OCI-LY7 (cell line): ENCODE results near the gene KCTD8. TPM values are rescaled to one million over a fixed set of nuclear protein-coding genes. Genes with fewer than 3 reads are reported as not detected.

Experiments
- BruUV-seq: library from RNA; stranded (reverse); fragments of 400-500 nt; replicated peaks from 2 replicates; lab custom pipeline; 2021; lab: Mats Ljungman, UMichigan
- CTCF ChIA-PET: fragments of 300-600 bp; sonication (Branson Sonifier 250); formaldehyde crosslinking; loops from one replicate; lab custom pipeline; 2022; ENCODE audit warnings: antibody characterized with exemption; ENCODE audit not compliant: unreplicated experiment; lab: Charles Lee
- POLR2A ChIA-PET: fragments of 300-600 bp; sonication (Branson Sonifier 250); formaldehyde crosslinking; loops from one replicate; lab custom pipeline; 2022; ENCODE audit warnings: antibody characterized with exemption; lab: Charles Lee
- DNase-seq: peaks from one replicate; pipeline ENCODE4 v3.0.0-alpha.2; 2015; ENCODE audit warnings: low spot score
- H2AFZ ChIP-seq: fragments of 200-600 bp; sonication (generic), shearing (Covaris generic); 2 replicates; pipeline ENCODE4 v1.6.1; 2014; ENCODE audit warnings: mild to moderate bottlenecking, antibody characterized with exemption, low read length, moderate library complexity
- H3K27ac ChIP-seq: fragments of 200-600 bp; sonication (generic); 2 replicates; pipeline ENCODE4 v1.5.1; 2014; ENCODE audit warnings: mixed run types, low read depth, mild to moderate bottlenecking, moderate library complexity, low read length, inconsistent platforms; ENCODE audit not compliant: poor library complexity, severe bottlenecking
- H3K36me3 ChIP-seq: fragments of 200-600 bp; sonication (generic); 2 replicates; pipeline ENCODE4 v1.6.1; 2014; ENCODE audit warnings: mild to moderate bottlenecking, antibody characterized with exemption, low read length, moderate library complexity, mixed read lengths; ENCODE audit not compliant: insufficient read depth
- H3K4me1 ChIP-seq: fragments of 200-600 bp; sonication (generic); 2 replicates; pipeline ENCODE4 v1.5.1; 2014; ENCODE audit warnings: mild to moderate bottlenecking, low read length; ENCODE audit not compliant: insufficient read depth, poor library complexity, severe bottlenecking
- H3K4me2 ChIP-seq: fragments of 200-600 bp; sonication (generic); 2 replicates; pipeline ENCODE4 v1.6.1; 2014; ENCODE audit warnings: mild to moderate bottlenecking, low read length
- H3K4me3 ChIP-seq: fragments of 200-600 bp; sonication (generic); 2 replicates; pipeline ENCODE4 v1.5.1; 2014; ENCODE audit warnings: mild to moderate bottlenecking, low read depth, low read length; ENCODE audit not compliant: poor library complexity, severe bottlenecking
- H3K79me2 ChIP-seq: fragments of 200-600 bp; sonication (generic); 2 replicates; pipeline ENCODE4 v1.6.1; 2016; ENCODE audit warnings: low read depth, mild to moderate bottlenecking, low read length, moderate library complexity, mixed read lengths; ENCODE audit not compliant: insufficient read depth
- H3K9me2 ChIP-seq: fragments of 200-600 bp; sonication (generic); 2 replicates; pipeline ENCODE4 v1.6.1; 2016; ENCODE audit warnings: mild to moderate bottlenecking, low read length, mixed read lengths; ENCODE audit not compliant: insufficient read depth
- H3K9me3 ChIP-seq: fragments of 200-600 bp; sonication (generic); 2 replicates; pipeline ENCODE4 v1.6.1; 2014; ENCODE audit warnings: mild to moderate bottlenecking, mixed run types, low read length, mixed read lengths
- H4K20me1 ChIP-seq: fragments of 200-600 bp; sonication (generic); 2 replicates; pipeline ENCODE4 v1.6.1; 2014; ENCODE audit warnings: mild to moderate bottlenecking, antibody characterized with exemption, low read length, moderate library complexity, mixed read lengths; ENCODE audit not compliant: insufficient read depth
- EZH2phosphoT487 ChIP-seq: fragments of 200-600 bp; sonication (generic); IDR thresholded peaks from 2 replicates; pipeline ENCODE4 v1.6.1; 2018; ENCODE audit warnings: low read depth, borderline replicate concordance, mild to moderate bottlenecking, mixed run types, antibody characterized with exemption, low read length, moderate library complexity, mixed read lengths
- intact Hi-C: fragments of 100-400 bp; cut with micrococcal nuclease; formaldehyde crosslinking; loops from one replicate; pipeline ENCODE4 v1.10.0; 2022; ENCODE audit not compliant: unreplicated experiment
- total RNA-seq, 2 experiments: library from RNA; depleted of rRNA in 1 of 2; stranded (reverse); fragments of >200 nt in 1 of 2; shearing (Covaris generic) in 1 of 2; gene quantifications; 2 replicates each; pipeline ENCODE4 v1.2.3, GENCODE V29; 2014 to 2022
- TF ChIP-seq, protein P1 (sequence below): fragments of 200-600 bp; sonication (generic); conservative IDR thresholded peaks from 2 replicates; pipeline ENCODE4 v1.5.1; 2014; ENCODE audit warnings: mild to moderate bottlenecking, antibody characterized with exemption, low read length, moderate library complexity, mixed read lengths

The KCTD8 gene
- total RNA-seq, 2 experiments from 2014 or later = not detected

DNA sequence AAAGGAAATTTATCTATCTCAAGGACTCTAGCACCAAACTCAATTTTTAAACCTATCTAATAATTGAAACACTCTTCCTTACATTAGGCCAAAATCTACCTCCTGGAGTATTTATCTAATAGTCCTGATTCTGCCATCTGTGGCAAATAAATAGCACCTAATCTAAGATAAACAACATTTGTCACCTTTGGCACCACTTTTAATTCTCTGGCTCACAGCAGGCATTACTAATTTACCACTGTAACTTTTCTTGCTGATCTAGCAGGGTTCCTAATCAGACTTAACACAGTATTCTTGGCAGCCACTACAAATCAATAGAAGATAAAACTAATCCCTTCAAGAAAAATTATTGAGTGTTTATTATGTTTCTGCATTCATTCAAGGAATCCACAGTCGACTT is 161.1 kb downstream of the KCTD8 start:
- POLR2A ChIA-PET = no interaction called here
- Histone ChIP-seq H3K4me3 (no peak overlapping the region), H3K9me3 (no peaks in the 10 kb centered on the region), H2AFZ (no peak overlapping the region), H4K20me1 (no peaks in the 10 kb centered on the region), H3K27ac (no peak overlapping the region), H3K4me2 (no peak overlapping the region), H3K9me2 (no peaks in the 10 kb centered on the region), H3K79me2 (no peaks in the 10 kb centered on the region), H3K36me3 (no peaks in the 10 kb centered on the region), H3K4me1 (no peaks in the 10 kb centered on the region)
- intact Hi-C loops = no loop called here
- CTCF ChIA-PET = no interaction called here
- no TSS peak for BruUV-seq
- no peak for DNase-seq
- no peak for TF ChIP-seq EZH2phosphoT487
- TF ChIP-seq, protein P1, sequence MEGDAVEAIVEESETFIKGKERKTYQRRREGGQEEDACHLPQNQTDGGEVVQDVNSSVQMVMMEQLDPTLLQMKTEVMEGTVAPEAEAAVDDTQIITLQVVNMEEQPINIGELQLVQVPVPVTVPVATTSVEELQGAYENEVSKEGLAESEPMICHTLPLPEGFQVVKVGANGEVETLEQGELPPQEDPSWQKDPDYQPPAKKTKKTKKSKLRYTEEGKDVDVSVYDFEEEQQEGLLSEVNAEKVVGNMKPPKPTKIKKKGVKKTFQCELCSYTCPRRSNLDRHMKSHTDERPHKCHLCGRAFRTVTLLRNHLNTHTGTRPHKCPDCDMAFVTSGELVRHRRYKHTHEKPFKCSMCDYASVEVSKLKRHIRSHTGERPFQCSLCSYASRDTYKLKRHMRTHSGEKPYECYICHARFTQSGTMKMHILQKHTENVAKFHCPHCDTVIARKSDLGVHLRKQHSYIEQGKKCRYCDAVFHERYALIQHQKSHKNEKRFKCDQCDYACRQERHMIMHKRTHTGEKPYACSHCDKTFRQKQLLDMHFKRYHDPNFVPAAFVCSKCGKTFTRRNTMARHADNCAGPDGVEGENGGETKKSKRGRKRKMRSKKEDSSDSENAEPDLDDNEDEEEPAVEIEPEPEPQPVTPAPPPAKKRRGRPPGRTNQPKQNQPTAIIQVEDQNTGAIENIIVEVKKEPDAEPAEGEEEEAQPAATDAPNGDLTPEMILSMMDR = no peak

DNA sequence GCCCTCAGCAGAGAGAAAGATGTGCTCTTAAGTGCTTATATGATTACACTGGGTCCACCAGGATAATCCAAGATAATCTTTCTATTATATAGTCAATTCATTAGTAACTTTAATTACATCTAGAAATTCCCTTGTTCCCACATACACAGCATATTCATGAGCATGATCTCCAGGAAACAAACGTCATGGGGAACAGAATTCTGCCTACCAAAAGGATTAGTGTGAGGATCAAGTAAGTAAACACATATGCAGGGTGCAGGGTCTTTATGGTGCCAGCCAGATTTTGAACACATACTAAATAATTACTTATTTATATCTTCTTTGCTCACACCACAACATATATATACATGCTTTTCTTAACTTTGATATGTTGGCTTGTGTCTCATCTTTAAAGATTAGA is 169.1 kb downstream of the KCTD8 start:
- BruUV-seq = no TSS peak
- H3K4me3 ChIP-seq = no peak overlapping the region
- DNase-seq = no peak
- no peaks in the 10 kb centered on the region for H3K9me3 ChIP-seq
- no peaks in the 10 kb centered on the region for H3K36me3 ChIP-seq
- TF ChIP-seq EZH2phosphoT487 = no peak
- TF ChIP-seq, protein P1 = no peak
- H3K4me1 ChIP-seq = no peaks in the 10 kb centered on the region
- H2AFZ ChIP-seq = no peak overlapping the region
- intact Hi-C loops = no loop called here
- H4K20me1 ChIP-seq = no peaks in the 10 kb centered on the region
- ChIA-PET CTCF (no interaction called here), POLR2A (no interaction called here)
- H3K9me2 ChIP-seq = no peaks in the 10 kb centered on the region
- no peaks in the 10 kb centered on the region for H3K79me2 ChIP-seq
- H3K27ac ChIP-seq = no peak overlapping the region
- no peak overlapping the region for H3K4me2 ChIP-seq

DNA sequence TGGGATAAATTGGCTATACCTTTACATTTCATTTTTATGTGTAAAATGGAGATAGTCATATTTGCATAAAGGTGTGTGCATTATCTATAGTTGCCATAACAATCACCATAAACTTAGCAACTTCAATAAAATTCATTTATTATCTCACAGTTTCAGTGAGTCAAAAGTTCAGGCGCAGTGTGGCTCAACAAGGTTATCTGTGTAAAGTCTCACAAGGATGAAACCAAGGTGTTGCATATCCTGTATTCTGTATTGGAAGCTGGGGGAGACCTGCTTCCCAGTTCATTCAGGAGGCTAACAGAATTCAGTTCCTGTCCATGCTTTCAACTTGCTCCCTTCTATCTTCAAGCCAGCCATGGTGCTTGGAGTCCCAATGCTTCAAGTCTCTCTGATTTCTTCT is 169.5 kb downstream of the KCTD8 start:
- Histone ChIP-seq H3K27ac (no peak overlapping the region), H2AFZ (no peak overlapping the region), H3K36me3 (no peaks in the 10 kb centered on the region), H3K4me1 (no peaks in the 10 kb centered on the region), H4K20me1 (no peaks in the 10 kb centered on the region), H3K4me3 (no peak overlapping the region), H3K79me2 (no peaks in the 10 kb centered on the region), H3K4me2 (no peak overlapping the region), H3K9me2 (no peaks in the 10 kb centered on the region), H3K9me3 (no peaks in the 10 kb centered on the region)
- ChIA-PET CTCF (no interaction called here), POLR2A (no interaction called here)
- no TSS peak for BruUV-seq
- no peak for TF ChIP-seq EZH2phosphoT487
- TF ChIP-seq, protein P1 = no peak
- intact Hi-C loops = no loop called here
- no peak for DNase-seq
